T-cell (primary cell): ENCODE results near the gene GOLGA8B. TPM values are rescaled to one million over a fixed set of nuclear protein-coding genes. Genes with fewer than 3 reads are reported as not detected.
"Not testable (repeated sequence)": the region's sequence is repeated elsewhere in the genome, so short reads cannot be mapped to it uniquely, and the experiment has no call there.

Source experiments
- ATAC-seq, 4 experiments: fragments of 200-7000 bp in 3 of 4; fragments of 150-1000 bp in 1 of 4; cut with Tn5 transposase; replicated peaks in 1 of 4; 1 replicate in 3 of 4; 2 replicates in 1 of 4; pipeline ENCODE4 v1.10.0; 2021; ENCODE audit warnings: moderate library complexity in 3 of 4, mild to moderate bottlenecking in 2 of 4, moderate number of reproducible peaks in 1 of 4
- CTCF ChIA-PET, 2 donors: fragments of 300-600 bp; sonication (Branson Sonifier 250); formaldehyde crosslinking; loops; one replicate each; lab custom pipeline; 2022; ENCODE audit warnings: antibody characterized with exemption in 2 of 2; lab: Charles Lee
- POLR2A ChIA-PET, 2 donors: fragments of 300-600 bp; sonication (Branson Sonifier 250); formaldehyde crosslinking; loops; one replicate each; lab custom pipeline; 2022; ENCODE audit warnings: antibody characterized with exemption in 2 of 2; lab: Charles Lee
- DNase-seq, 35 experiments: peaks; one replicate each; pipeline versions ENCODE4 v3.0.0 to v3.0.0-alpha.2; 2013 to 2023
- H3K27ac ChIP-seq: one replicate; pipeline ENCODE4 v1.5.1; 2013; ENCODE audit warnings: low read length
- H3K27me3 ChIP-seq, 2 experiments: replicated peaks in 1 of 2; 1 replicate in 1 of 2; 2 replicates in 1 of 2; pipeline versions ENCODE4 v1.6.1 to v1.7.0; 2013; ENCODE audit warnings: low read length in 1 of 2, mixed read lengths in 1 of 2; ENCODE audit not compliant: control insufficient read depth in 2 of 2, insufficient read depth in 2 of 2; ENCODE audit errors: extremely low read depth in 1 of 2
- H3K36me3 ChIP-seq, 2 donors: 1 replicate in 1 of 2; 2 replicates in 1 of 2; pipeline versions ENCODE4 v1.6.1 to v1.7.0; 2013; ENCODE audit warnings: low read length in 1 of 2; ENCODE audit not compliant: control insufficient read depth in 2 of 2, insufficient read depth in 1 of 2; ENCODE audit errors: extremely low read depth in 1 of 2
- H3K4me1 ChIP-seq, 2 experiments: 1 replicate in 1 of 2; 2 replicates in 1 of 2; pipeline versions ENCODE4 v1.6.1 to v1.7.0; 2013; ENCODE audit warnings: low read length in 2 of 2, mixed read lengths in 1 of 2; ENCODE audit not compliant: insufficient read depth in 2 of 2, control insufficient read depth in 1 of 2; ENCODE audit errors: extremely low read depth in 1 of 2
- H3K4me3 ChIP-seq, 2 donors: 1 replicate in 1 of 2; 2 replicates in 1 of 2; pipeline versions ENCODE4 v1.5.1 to v1.7.0; 2013; ENCODE audit warnings: mild to moderate bottlenecking in 2 of 2, low read length in 1 of 2, moderate library complexity in 1 of 2; ENCODE audit not compliant: control insufficient read depth in 1 of 2; ENCODE audit errors: extremely low read depth in 1 of 2
- H3K9me3 ChIP-seq: 2 replicates; pipeline ENCODE4 v1.7.0; 2013
- H3K27ac Mint-ChIP-seq, 2 donors: one replicate each; pipeline ENCODE4 v1.8.0; 2020 to 2021; ENCODE audit warnings: mild to moderate bottlenecking in 2 of 2, mixed read lengths in 2 of 2
- H3K27me3 Mint-ChIP-seq, 2 donors: one replicate each; pipeline ENCODE4 v1.8.0; 2021 to 2022; ENCODE audit warnings: mixed read lengths in 2 of 2
- H3K36me3 Mint-ChIP-seq: one replicate; pipeline ENCODE4 v1.8.0; 2021; ENCODE audit warnings: mixed read lengths
- H3K4me1 Mint-ChIP-seq, 3 donors: one replicate each; pipeline ENCODE4 v1.8.0; 2020 to 2022; ENCODE audit warnings: mixed read lengths in 3 of 3, mild to moderate bottlenecking in 1 of 3
- H3K4me3 Mint-ChIP-seq, 3 donors: one replicate each; pipeline ENCODE4 v1.8.0; 2020 to 2022; ENCODE audit warnings: mild to moderate bottlenecking in 3 of 3, mixed read lengths in 3 of 3, moderate library complexity in 3 of 3
- H3K9me3 Mint-ChIP-seq, 3 donors: one replicate each; pipeline ENCODE4 v1.8.0; 2020 to 2022; ENCODE audit warnings: mixed read lengths in 3 of 3
- WGBS: methylation state at CpG from one replicate; pipeline ENCODE4 v1.1.5; 2013; ENCODE audit warnings: missing lambda C conversion rate; ENCODE audit not compliant: insufficient coverage; 5-methylcytosine and 5-hydroxymethylcytosine counted together
- total RNA-seq, 35 experiments: library from RNA in 6 of 35; stranded (reverse) in 6 of 35; fragments of 120-200 nt in 1 of 35; gene quantifications; one replicate each; pipeline versions ENCODE4 v1.2.1 to v1.2.4 and lab custom pipeline; 2013 to 2026

The GOLGA8B gene
- total RNA-seq, 5 donors from 2014 or later (not counting 1 experiment from before 2014, with no cell fraction given), result 225 to 468 (median 379) TPM

DNA sequence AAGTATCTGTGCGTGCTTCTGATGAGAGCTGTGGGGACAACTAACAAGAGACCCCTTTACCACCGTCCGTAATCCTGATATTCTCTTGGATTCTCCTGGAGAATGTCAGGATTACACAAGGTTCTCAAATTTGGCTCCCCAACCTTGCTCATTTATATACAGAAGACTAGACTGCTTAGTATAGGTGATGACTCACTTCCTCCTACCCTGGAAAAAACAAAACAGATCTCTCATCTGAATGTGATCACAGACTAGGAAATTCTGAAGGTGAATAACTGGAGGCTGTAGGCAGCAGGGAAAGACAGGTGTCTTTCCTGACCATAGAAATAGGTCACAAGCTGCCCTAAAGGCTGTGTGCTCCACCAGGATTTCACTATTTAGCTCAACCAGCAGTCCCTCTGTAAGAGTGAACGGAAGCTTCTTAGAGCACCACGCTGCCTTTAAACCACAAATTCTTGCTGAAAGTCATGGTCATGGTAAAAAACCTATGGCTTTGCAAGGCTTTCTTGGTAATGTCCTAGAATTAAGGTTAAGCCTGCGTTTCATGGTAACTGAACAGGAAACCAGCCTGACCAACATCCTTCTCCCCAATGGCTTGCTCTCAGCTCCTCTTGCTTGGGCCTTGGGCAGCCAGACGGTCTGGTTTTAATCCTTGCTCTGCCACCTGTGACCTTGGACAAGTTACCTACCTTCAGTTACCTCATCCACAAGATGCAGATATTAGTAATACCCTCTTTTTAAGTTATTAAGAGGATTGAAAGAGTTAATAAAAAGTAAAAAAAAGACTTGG, 39.4 kb downstream of the GOLGA8B start:
- H3K27me3 Mint-ChIP-seq, H3K36me3 Mint-ChIP-seq, H3K4me1 ChIP-seq, POLR2A ChIA-PET, H3K27ac ChIP-seq, H3K4me3 ChIP-seq, DNase-seq, CTCF ChIA-PET, H3K9me3 ChIP-seq, H3K27me3 ChIP-seq, H3K9me3 Mint-ChIP-seq, H3K4me1 Mint-ChIP-seq, H3K4me3 Mint-ChIP-seq, H3K36me3 ChIP-seq, H3K27ac Mint-ChIP-seq: not testable (repeated sequence)
- ATAC-seq, result peak in 3 of 4 experiments; percentile 65 to 87 (median 70)
- WGBS, result no CpG with 5 or more reads among the region's 7 CpGs

DNA sequence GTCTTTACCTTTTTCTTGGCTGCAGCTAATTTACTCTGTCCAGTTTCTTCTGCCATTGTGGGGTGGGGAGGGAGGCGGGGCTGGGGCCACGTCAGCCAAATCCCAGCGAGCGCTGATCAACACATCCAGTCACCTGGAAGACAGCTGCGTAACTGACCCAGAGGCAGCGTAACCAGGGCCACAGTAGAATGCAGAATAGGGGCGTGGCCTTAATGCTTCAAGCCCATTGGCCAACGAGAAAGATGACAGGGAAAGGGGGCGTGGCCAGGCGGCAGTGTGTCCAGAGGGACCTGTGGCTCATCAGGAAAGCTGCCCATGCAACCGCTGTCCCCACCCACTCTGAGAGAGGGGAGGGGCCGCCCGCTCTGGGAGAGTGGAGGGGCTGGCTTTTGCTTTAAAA, 47.6 kb downstream of the GOLGA8B start:
- H3K36me3 ChIP-seq, H3K27me3 Mint-ChIP-seq, DNase-seq, H3K9me3 Mint-ChIP-seq, H3K4me1 Mint-ChIP-seq, H3K9me3 ChIP-seq, H3K27me3 ChIP-seq, H3K36me3 Mint-ChIP-seq, H3K4me3 ChIP-seq, H3K27ac ChIP-seq, ATAC-seq, POLR2A ChIA-PET, H3K4me1 ChIP-seq, H3K4me3 Mint-ChIP-seq, CTCF ChIA-PET, H3K27ac Mint-ChIP-seq: not testable (repeated sequence)
- no CpG with 5 or more reads among the region's 13 CpGs for WGBS

Other genes with a start within 250 kb of the GOLGA8B start
- 100 to 1,000 TPM in 1 of 5 donors, 10 to 100 TPM in 4; 71.2 to 103 (median 77.8) TPM for gene SLC12A6, start 245.9 kb downstream of the GOLGA8B start, total RNA-seq
- 10 to 100 TPM; 38.2 to 88.9 (median 68.8) TPM for gene NOP10, start 240.5 kb downstream of the GOLGA8B start, total RNA-seq
- not detected for gene NUTM1, start 240.3 kb downstream of the GOLGA8B start, total RNA-seq
- gene LPCAT4, start 216.5 kb downstream of the GOLGA8B start, total RNA-seq, result 100 to 1,000 TPM in 1 of 5 donors, 10 to 100 TPM in 4; 60.8 to 115 (median 91.1) TPM
- gene GOLGA8A, start 145.8 kb downstream of the GOLGA8B start, total RNA-seq, result 100 to 1,000 TPM; 202 to 257 (median 238) TPM
- not detected for gene GJD2, start 171.3 kb upstream of the GOLGA8B start, total RNA-seq
- gene ACTC1, start 211.9 kb upstream of the GOLGA8B start, total RNA-seq, result not detected